ENCODE results near the gene C1QTNF1.
"Not testable (repeated sequence)": the region's sequence is repeated elsewhere in the genome, so short reads cannot be mapped to it uniquely, and the experiment has no call there.

The C1QTNF1 gene

DNA sequence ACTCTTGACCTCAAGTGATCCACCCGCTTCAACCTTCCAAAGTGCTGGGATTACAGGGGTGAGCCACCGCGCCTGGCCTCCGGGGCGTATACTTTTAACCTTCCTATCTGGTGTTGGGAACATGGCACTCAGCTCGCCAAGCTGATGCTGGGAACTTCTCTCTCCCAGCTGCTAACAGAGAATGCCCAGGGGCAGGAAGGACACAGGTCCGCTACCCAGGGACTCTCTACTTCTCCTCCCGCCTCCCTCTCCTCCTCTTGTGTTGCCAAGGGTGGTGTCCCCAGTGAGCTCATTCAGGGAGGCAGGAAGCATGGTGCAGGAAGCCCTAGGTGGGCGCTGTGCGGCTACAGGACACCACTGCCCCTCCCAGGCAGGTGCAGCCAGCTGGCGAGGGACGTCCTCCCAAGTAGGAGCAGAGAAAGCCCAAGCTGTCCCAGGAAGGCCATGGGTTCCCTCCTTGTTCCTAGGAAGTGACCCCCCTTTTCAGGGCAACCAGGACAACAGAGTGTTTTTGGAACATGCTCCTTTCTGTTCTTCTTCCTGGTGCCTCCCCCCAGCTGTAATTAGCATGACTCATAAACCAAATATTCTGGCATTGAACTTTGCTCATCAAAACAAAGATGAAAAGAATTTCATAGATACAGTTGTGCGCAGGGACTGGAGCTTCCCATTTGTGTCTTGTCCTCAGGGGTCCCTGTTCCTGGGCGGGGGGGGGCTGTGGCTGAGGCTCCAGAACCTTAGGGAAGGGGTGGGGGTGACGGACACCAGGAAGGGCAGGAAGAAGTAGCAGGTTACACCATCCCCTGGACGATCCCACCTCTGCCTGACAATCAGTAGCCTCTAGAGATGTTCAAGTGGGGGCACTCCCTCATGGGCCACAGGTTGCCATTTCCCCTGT, 2.7 kb downstream of the C1QTNF1 start:
- no peak for DNase-seq

GRCh38 chr17:79027274-79027924, 3.4 kb downstream of the C1QTNF1 start:
- no peak for DNase-seq

- no peak for DNase-seq
These were observed 4.0 kb downstream of the C1QTNF1 start for GRCh38 chr17:79027925-79028491.

DNA sequence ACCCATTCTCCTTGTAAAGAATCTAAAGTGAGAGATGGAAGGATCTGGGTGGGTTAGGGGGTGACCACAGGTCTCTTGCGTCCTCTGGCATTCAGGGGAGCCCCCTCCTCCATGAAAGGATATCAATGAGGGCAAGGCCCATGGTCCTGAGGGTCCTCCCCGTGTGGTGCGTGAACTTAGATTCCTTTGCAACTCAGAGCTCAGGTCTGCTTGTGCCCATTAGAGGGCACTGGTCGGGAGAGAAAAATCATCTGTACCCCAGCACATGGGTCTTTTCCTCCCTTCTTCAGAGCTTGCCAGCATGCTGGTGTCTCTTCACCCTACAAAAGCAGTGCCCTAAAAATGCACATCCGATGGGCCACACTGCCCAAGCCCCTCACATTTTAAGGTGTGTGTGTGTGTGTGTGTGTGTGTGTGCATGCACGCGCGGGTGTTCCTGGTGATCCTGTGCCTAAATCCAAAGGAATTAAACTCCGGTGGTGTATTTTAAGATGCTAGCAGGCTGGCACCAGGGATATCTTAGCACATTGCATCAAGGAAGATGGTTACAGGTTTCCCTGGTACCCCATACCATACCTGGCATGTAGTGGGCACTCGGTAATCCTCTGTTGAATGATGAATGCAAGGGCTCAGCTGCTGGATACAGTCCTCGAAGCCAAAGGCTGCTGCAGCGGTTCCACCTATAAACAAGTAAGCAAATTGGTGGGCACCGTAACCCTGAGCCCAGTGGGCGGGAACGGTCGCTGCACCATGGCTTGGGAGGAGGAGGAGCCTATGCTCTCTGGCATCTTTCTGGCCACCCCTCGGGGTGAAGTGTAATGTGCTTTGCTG, 4.7 kb downstream of the C1QTNF1 start:
- no peak for DNase-seq

GRCh38 chr17:79029327-79030009, 5.5 kb downstream of the C1QTNF1 start:
- no peak for DNase-seq

DNA sequence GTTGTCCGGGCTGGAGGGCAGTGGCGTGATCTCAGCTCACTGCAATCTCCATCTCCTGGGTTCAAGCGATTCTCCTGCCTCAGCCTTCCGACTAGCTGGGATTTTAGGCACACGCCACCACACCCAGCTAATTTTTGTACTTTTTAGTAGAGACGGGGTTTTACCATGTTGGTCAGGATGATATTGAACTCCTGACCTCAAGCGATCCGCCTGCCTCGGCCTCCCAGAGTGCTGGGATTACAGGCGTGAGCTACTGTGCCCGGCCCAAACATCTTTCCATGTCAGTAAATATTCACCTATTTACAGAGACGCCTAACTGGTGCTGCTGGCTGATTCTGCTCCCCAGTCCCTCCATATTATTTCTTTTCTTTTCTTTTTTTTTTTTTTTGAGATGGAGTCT, 6.7 kb downstream of the C1QTNF1 start:
- not testable (repeated sequence) for DNase-seq

DNA sequence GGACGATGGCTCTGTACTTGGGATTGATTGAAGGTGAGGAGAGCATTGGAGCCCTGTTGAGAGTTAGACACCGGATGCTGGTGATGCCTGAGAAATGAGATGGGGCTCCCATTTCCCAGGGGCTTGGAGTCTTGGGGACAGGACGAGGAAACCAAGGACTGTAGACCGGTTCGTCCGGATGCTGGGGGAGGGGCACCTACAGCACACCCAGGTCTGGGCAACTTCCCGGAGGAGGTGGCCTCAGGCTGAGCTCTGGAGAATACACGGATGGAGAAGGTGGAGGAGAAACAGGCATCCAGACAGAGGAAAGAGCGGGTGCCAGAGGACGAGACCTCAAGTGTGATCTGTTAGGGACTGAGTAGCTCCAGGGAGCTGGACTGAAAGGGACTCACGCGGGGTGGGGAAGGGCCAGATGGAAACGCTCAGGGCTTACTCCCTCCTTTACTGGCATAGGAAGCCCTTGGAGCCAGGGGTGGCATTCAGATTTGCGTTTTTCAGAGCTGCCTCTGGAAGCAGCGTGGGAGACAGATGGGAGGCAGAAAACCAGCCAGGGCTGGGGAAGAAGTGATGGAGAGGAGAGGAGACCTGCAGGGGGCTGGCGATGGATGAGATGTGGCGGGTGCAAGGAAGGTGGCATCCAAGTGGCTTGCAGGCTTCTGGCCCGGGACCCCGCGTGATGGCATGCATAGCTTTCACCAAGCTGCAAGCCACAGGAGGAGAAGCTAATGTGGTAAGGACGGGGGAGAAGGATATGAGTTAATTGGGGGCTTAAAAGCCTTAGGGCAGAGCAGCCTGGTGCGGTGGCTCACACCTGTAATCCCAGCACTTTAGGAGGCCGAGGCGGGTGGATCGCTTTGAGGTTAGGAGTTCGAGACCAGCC, 8.3 kb downstream of the C1QTNF1 start:
- no peak for DNase-seq

DNA sequence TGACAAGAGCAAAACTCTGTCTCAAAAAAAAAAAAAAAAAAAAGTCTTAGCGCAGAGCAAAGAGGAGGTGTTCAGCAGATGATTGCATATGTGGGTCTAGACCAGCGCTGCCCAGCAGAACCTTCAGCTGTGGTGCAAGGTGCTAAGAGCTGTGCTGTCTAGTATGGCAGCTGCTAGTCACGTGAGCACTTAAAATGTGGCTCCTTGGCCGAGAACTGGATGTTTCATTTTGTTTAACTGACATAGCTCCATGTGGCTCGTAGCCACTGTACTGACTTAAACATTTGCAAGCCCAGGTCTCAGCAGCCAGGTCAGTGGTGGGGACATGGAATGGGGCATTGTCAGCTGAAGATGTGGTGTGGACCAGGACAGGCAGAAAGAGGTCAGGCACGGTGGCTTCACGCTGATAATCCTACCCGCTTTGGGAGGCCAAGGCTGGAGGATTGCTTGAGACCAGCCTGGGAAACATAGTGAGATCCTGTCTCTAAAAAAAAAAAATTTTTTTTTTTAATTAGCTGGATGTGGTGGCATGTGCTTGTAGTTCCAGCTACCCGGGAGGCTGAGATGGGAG, 9.2 kb downstream of the C1QTNF1 start:
- DNase-seq: no peak

- no peak for DNase-seq
These were observed 10.0 kb downstream of the C1QTNF1 start for GRCh38 chr17:79033741-79034501.

DNA sequence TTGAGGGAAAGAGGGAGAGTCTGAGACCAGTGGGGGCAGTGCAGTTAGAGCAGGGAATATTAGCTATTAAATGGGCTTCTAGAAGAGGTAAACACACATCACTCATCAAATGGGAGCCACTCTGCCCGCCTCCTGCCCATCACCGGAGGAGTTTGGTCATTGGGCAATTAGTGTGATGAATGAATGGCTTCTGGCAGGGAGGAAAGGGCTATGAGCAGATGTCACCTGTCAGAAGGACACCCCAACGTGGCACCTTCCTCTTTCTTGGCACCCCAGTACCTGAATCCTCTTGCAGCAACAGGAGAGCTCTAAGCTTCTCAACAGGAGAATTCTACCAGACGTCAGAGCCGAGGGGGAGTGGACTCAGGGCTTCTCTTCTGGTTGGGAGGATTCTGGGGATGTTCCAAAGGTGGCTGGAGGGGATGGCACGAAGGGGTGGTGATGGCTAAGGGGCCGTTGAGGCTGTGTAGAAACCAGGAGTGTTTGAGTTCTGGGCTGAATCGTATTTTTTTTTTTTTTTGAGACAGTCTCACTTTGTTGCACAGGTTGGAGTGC, 11.0 kb downstream of the C1QTNF1 start:
- DNase-seq: no peak

DNA sequence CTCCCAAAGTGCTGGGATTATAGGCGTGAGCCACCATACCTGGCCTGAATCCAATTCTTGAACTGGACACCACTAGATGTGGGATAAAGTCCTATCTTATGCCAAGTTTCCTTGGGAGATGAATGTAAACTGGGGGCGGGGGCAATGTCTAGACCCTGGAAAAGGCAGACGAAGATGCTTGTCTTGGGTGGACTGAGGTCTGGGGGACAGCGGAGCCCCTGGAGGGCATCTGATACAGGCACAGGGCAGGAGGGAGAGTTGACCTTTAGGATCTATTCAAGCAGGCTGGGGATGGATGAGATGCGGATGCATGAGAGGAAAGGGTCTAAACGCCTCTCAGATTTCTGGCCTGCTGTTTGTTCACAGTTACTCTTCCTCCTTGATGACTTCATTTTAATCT, 11.7 kb downstream of the C1QTNF1 start:
- no peak for DNase-seq

DNA sequence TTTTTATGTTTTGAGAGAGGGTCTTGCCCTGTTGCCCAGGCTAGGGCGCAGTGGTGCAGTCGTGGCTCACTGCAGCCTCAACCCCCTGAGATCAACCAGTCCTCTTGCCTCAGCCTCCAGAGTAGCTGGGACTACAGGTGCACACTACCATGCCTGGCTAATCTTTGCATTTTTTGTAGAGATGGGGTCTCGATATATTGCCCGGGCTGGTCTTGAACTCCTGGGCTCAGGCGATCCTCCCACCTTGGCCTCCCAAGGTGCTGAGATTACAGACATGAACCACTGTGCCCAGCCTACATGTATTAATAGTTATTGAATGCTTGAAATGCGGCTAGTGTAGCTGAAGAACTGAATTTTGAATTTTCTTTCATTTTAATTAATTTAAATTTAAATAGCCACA, 12.2 kb downstream of the C1QTNF1 start:
- no peak for DNase-seq

DNA sequence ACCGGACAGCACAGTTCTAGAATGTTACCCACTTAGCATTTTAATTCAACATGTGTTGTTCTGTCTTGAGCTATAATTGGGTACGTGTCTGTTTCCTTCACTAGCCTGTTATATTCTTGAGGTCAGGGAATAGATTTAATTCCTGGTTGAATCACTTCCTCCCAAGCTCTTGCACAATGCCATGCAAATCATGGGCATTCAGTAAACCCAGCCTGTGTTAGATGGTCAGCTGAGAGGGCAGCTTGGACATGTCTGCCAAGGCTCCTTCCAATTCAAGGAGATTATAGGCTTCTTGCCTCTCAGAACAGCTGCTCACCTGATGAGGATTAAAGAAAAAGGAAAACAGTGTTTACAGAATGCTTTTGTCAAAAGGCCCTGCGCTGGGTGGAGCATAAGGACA, 12.6 kb downstream of the C1QTNF1 start:
- no peak for DNase-seq

DNA sequence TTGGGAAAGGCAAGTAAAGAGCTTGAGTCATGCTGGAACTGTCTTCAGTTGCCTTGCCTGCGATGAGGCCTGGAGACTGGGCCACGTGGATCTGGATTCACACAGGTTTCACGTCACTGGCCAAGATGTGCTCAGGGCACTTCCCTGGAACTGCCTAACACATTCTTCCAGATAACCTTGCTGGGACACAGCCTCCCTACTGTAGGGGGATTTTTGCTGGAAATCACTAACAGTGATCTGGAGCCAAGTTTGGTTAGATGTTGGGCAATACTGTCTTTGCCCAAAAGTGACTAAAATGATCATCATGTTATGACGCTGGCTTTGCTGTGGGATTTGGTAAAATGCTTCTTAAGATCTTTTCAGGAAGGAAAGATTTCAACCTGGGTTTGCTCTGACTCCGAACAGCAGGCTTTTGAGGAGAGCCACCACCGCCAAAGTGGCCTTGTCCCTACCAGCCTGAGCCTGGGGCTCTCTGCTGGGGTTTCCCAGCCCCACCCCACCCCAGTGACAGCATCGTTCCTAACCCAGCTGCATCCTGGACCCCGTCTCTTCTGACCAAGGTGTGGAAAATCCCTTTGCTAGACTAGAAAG, 14.7 kb downstream of the C1QTNF1 start:
- no peak for DNase-seq

DNA sequence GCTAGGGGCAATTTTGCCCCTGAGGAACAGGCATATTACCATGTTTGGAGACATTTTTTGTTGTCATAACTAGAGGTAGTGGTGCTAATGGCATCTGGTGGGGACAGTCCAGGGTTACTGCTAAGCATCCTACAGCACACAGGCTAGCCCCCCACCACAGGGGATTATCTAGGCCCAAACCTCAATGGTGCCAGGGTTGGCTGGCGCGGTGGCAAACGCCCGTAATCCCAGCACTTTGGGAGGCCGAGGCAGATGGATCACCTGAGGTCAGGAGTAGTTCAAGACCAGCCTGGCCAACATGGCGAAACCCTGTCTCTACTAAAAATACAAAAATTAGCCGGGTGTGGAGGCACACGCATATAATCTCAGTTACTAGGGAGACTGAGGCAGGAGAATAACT, 15.2 kb downstream of the C1QTNF1 start:
- no peak for DNase-seq

- DNase-seq: no peak
These were observed 15.9 kb downstream of the C1QTNF1 start for GRCh38 chr17:79039886-79040285.

DNA sequence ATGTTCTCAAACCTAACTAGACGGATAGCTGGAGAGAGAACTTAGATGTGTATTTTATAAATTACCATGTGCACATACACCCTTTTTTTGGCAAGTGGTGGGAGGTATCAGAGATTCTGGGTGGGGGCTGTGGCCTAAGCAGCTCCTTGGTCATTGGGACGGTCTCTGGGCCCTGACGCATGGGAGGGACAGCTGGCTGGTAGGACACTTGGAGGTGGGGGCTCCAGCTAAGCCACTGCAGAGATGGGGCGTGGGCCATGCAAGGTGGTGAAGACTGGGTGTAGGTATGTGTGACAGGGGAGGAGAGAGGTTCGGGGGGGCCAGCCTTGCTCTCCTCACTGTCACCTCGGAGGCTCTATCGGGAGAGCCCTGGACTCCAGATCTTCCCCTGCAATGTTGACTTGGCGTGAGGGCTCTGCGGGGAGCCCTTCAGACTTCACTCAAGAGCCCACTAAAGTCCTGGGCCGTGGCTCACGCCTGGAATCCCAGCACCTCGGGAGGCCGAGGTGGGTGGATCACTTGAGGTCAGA, 17.1 kb downstream of the C1QTNF1 start:
- no peak for DNase-seq

- DNase-seq: no peak
These were observed 17.9 kb downstream of the C1QTNF1 start for GRCh38 chr17:79041723-79042420.

Measured in activated CD8-positive, alpha-beta memory T cell treated with anti-CD3 and anti-CD28 coated beads for 24 hours (primary cell).